HepG2 (cell line): ENCODE measurements around the gene STK40. TPM values are rescaled to one million over a fixed set of nuclear protein-coding genes. Genes with fewer than 3 reads are reported as not detected.
A peak's percentile ranks its signal among the peaks of the same experiment; 100 is the strongest.

ENCODE experiments used
- HES4 ChIP-seq: sonication (generic); formaldehyde crosslinking; IDR thresholded peaks from 2 replicates; pipeline ENCODE4 v1.9.0; 2021; ENCODE audit warnings: mild to moderate bottlenecking, missing genetic modification reagents, borderline replicate concordance
- MATR3 ChIP-seq: sonication (generic); formaldehyde crosslinking; IDR thresholded peaks from 2 replicates; pipeline ENCODE4 v1.4.0; 2020; ENCODE audit warnings: missing genetic modification reagents
- SNAPC2 ChIP-seq: sonication (generic); formaldehyde crosslinking; IDR thresholded peaks from 2 replicates; pipeline ENCODE4 v1.8.1; 2022; ENCODE audit warnings: mild to moderate bottlenecking, missing genetic modification reagents
- TGIF2 ChIP-seq: IDR thresholded peaks from 2 replicates; pipeline ENCODE4 v1.6.1; 2016; ENCODE audit warnings: control low read depth, missing compliant biosample characterization
- ZNF552 ChIP-seq: sonication (generic); formaldehyde crosslinking; IDR thresholded peaks from 2 replicates; pipeline ENCODE4 v1.9.0; 2022; ENCODE audit warnings: missing genetic modification reagents, mild to moderate bottlenecking, borderline replicate concordance
- ZNF629 ChIP-seq: sonication (generic); formaldehyde crosslinking; conservative IDR thresholded peaks from 2 replicates; pipeline ENCODE4 v1.5.0; 2020; ENCODE audit warnings: missing genetic modification reagents
- polyA plus RNA-seq, 8 experiments: library from polyadenylated mRNA; depleted of rRNA in 3 of 8; stranded (reverse) in 7 of 8; unstranded in 1 of 8; fragments of >200 nt; fragmentation: Illumina TruSeq in 4 of 8; extraction: Trizol in 4 of 8; gene quantifications; 2 replicates each; pipeline versions ENCODE4 v1.2.1 to v1.2.3, GENCODE V29; 2011 to 2016; ENCODE audit warnings: low read depth in 4 of 8, missing spikeins in 1 of 8, mixed read lengths in 1 of 8; ENCODE audit not compliant: insufficient read depth in 1 of 8
- total RNA-seq, 5 experiments: library from RNA; depleted of rRNA; stranded (reverse); fragments of >200 nt; fragmentation: Illumina TruSeq; extraction: Trizol; gene quantifications; 2 replicates each; pipeline ENCODE4 v1.2.3, GENCODE V29; 2016; ENCODE audit warnings: low read depth in 1 of 5
- TF ChIP-seq, protein P1 (sequence below): sonication (generic); formaldehyde crosslinking; IDR thresholded peaks from 2 replicates; pipeline ENCODE4 v1.4.0; 2020; ENCODE audit warnings: missing genetic modification reagents
- TF ChIP-seq, protein P2 (sequence below): sonication (generic); formaldehyde crosslinking; IDR thresholded peaks from 2 replicates; pipeline ENCODE4 v1.4.0; 2020; ENCODE audit warnings: missing genetic modification reagents
- TF ChIP-seq, protein P3 (sequence below): sonication (generic); formaldehyde crosslinking; IDR thresholded peaks from 2 replicates; pipeline ENCODE4 v1.4.0; 2020; ENCODE audit warnings: mild to moderate bottlenecking, missing genetic modification reagents

Gene STK40
- total and polyA plus RNA-seq, 2 of the 13 experiments (the other 11 are each of a cell fraction or from before 2014, with no cell fraction given) = 33.8 to 35.1 TPM

DNA sequence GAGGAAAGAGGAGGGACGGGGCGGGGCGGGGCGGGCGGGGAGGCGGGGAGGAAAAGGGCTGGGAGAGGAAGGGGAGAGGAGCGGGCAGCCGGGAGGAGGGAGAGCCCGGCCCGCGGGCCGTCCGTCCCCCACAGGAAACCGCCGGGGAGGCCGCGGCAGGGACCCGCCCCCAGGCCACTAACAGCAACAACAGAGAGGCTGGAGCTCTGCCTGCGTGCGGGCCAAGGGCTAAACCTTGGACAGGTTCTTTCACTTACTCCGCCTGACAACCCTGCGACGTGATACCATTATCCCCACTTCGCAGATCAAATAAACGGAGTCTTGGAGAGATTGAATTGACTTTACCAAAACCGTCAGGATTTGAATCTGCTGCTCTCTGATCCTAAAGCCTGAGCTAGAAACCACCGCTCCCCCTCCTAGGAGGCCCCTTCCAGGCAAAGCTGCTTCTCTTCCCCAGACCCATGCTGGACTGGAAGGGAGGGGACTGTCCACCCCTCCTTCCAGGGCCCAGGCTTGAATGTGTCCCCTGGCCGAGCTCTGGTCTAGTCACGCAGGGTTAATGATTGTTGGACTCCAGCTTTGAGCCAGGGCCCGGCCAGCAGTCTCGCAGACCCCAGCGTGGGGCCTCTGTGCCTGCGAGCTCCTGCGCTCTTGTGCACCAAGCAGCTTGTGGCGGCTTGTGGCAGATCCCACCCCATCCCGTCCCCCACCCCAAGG lies 61.9 kb downstream of the STK40 start, which contains the start of gene EVA1B (continued):
- TF ChIP-seq, protein P1, sequence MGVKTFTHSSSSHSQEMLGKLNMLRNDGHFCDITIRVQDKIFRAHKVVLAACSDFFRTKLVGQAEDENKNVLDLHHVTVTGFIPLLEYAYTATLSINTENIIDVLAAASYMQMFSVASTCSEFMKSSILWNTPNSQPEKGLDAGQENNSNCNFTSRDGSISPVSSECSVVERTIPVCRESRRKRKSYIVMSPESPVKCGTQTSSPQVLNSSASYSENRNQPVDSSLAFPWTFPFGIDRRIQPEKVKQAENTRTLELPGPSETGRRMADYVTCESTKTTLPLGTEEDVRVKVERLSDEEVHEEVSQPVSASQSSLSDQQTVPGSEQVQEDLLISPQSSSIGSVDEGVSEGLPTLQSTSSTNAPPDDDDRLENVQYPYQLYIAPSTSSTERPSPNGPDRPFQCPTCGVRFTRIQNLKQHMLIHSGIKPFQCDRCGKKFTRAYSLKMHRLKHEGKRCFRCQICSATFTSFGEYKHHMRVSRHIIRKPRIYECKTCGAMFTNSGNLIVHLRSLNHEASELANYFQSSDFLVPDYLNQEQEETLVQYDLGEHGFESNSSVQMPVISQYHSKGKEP (CRISPR knock-in tag) = 0 out of 2 replicates have a peak, but pooled peaks have one; percentile 39
- TF ChIP-seq TGIF2 (peak; percentile 50; the same call in 1 of the 2 replicates), MATR3 (CRISPR knock-in tag) (no peak), ZNF629 (CRISPR knock-in tag) (peak; percentile 84), SNAPC2 (CRISPR knock-in tag) (peak; percentile 66; the same call in 1 of the 2 replicates), ZNF552 (CRISPR knock-in tag) (no peak), HES4 (CRISPR knock-in tag) (0 out of 2 replicates have a peak, but pooled peaks have one; percentile 46)
- TF ChIP-seq, protein P2, sequence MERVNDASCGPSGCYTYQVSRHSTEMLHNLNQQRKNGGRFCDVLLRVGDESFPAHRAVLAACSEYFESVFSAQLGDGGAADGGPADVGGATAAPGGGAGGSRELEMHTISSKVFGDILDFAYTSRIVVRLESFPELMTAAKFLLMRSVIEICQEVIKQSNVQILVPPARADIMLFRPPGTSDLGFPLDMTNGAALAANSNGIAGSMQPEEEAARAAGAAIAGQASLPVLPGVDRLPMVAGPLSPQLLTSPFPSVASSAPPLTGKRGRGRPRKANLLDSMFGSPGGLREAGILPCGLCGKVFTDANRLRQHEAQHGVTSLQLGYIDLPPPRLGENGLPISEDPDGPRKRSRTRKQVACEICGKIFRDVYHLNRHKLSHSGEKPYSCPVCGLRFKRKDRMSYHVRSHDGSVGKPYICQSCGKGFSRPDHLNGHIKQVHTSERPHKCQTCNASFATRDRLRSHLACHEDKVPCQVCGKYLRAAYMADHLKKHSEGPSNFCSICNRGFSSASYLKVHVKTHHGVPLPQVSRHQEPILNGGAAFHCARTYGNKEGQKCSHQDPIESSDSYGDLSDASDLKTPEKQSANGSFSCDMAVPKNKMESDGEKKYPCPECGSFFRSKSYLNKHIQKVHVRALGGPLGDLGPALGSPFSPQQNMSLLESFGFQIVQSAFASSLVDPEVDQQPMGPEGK = peak; percentile 79; the same call in 1 of the 2 replicates
- TF ChIP-seq, protein P3, sequence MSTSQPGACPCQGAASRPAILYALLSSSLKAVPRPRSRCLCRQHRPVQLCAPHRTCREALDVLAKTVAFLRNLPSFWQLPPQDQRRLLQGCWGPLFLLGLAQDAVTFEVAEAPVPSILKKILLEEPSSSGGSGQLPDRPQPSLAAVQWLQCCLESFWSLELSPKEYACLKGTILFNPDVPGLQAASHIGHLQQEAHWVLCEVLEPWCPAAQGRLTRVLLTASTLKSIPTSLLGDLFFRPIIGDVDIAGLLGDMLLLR (CRISPR knock-in tag) = 0 out of 2 replicates have a peak, but pooled peaks have one; percentile 9
